Omental fat pad (tissue), 4 donors: Measurements from ENCODE around the gene SLC35E1. TPM values are rescaled to one million over a fixed set of nuclear protein-coding genes. Genes with fewer than 3 reads are reported as not detected.
A peak's percentile ranks its signal among the peaks of the same experiment; 100 is the strongest.

Experiments used
- ATAC-seq: fragments of 150-250 bp; one replicate; pipeline ENCODE4 v1.9.1; 2016; ENCODE audit warnings: mild to moderate bottlenecking, moderate library complexity; ENCODE audit not compliant: low FRiP score
- DNase-seq: peaks from one replicate; pipeline ENCODE4 v3.0.0-alpha.2; 2019; ENCODE audit warnings: low spot score
- total RNA-seq, 4 donors: library from RNA; depleted of rRNA; stranded (reverse); fragments of >200 nt; gene quantifications; one replicate each; pipeline ENCODE4 v1.1.0, GENCODE V29; 2016
- TF ChIP-seq, protein P1 (sequence below), 3 donors: fragments of 450-650 bp; IDR thresholded peaks; one replicate each; pipeline ENCODE4 v1.5.1; 2016 to 2017; ENCODE audit warnings: antibody characterized with exemption in 3 of 3, mild to moderate bottlenecking in 3 of 3, moderate library complexity in 2 of 3

Gene SLC35E1
- total RNA-seq, 4 donors from 2014 or later: 22.9 to 46.3 (median 36.1) TPM

DNA sequence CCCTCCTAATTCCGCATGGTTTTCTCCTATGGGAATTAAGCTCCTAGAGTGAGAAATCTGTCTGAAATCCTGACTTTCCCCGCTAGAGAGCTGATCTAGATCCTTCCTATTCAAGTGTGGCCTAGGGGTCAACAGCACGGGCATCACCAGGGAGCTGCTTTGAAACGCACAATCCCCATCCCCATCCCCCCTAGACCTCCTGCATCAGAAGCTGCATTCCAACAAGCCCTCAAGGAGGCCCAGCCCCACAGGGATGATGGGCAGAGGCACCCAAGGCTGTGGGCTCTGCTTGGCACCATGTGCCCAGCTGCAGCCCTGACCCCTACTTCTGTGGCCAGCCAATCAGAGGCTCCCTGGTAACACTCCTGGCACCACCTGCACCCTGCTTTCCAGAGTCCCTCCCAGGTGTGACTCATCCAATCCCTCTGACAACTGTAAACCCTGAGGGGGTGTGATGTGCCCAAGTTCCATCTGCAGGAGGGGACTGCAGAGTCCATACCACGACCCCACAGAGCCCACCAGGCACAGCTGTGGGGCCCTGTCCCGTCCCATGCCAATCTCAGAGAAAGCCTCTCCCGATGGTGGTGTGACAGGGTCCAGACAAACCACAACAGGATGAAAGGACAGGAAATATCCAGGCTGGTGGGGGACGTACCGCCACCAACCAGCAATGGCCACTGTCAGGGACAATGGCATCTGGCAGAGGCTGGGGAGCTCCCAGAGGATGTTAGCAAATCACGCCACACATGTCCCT, 19.8 kb upstream of the SLC35E1 start:
- DNase-seq (no peak), ATAC-seq (no peak)
- TF ChIP-seq, protein P1, sequence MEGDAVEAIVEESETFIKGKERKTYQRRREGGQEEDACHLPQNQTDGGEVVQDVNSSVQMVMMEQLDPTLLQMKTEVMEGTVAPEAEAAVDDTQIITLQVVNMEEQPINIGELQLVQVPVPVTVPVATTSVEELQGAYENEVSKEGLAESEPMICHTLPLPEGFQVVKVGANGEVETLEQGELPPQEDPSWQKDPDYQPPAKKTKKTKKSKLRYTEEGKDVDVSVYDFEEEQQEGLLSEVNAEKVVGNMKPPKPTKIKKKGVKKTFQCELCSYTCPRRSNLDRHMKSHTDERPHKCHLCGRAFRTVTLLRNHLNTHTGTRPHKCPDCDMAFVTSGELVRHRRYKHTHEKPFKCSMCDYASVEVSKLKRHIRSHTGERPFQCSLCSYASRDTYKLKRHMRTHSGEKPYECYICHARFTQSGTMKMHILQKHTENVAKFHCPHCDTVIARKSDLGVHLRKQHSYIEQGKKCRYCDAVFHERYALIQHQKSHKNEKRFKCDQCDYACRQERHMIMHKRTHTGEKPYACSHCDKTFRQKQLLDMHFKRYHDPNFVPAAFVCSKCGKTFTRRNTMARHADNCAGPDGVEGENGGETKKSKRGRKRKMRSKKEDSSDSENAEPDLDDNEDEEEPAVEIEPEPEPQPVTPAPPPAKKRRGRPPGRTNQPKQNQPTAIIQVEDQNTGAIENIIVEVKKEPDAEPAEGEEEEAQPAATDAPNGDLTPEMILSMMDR (IDR thresholded peaks at IDR 0.05): no peak

- TF ChIP-seq, protein P1 (IDR thresholded peaks at IDR 0.05): no peak
- no peak for ATAC-seq
These were observed 18.9 kb upstream of the SLC35E1 start for GRCh38 chr19:16590876-16591802.

GRCh38 chr19:16589917-16590316, 17.7 kb upstream of the SLC35E1 start:
- TF ChIP-seq, protein P1 (IDR thresholded peaks at IDR 0.05): no peak
- ATAC-seq (no peak), DNase-seq (no peak)

More at GRCh38 chr19:16590876-16591802, 18.9 kb upstream of the SLC35E1 start:
- no peak for DNase-seq

- TF ChIP-seq, protein P1 (IDR thresholded peaks at IDR 0.05): no peak
- DNase-seq: no peak
- no peak for ATAC-seq
These were observed 16.8 kb upstream of the SLC35E1 start for GRCh38 chr19:16588824-16589577.

DNA sequence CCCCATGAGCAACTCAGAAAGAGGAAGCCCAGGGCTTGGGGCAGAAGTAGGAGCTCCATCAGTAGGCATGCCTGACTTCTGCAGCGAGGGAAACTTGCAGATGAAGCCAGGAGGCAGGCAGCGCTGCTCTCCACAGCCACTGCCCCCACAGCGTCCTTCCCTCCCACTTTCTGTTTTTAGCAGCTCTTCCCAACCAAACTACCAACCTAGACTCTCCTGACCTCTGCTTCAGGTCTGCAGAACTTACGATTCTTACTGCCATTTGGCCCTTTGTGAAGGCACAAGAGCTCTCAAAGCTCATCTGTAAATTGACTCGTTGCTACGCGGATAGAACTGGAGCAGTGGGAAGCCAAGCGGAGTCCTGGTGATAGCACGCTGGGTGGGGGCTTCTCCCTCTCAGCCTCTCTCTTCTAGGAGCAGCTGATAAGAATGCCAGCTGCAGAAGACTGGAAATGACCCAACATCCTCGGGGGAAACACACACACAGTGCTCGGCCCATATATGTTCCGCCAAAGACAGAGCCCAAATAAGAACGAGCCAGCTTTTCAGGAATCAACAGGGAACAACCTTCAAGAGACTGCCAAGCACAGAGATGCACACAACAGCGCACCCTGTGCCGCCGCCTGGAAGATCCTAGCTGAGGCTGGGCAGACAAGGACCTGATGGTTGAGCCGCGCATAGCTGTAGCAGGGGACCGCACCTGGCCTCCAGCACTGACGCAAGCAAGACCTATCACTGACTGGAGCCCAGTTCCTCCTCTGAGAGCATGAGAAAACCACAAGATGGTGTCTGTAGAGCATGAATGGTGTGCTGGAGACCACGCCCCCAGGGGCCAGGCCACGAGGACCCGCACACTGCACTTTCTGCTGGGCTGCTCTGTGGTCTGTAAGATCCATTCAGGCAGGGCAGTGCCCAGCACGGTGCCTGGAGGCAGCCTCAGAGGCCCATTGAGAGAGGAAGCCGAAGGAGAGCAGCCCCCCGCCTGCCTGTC, 15.9 kb upstream of the SLC35E1 start:
- ATAC-seq (peak; percentile 16), DNase-seq (no peak)
- TF ChIP-seq, protein P1 (IDR thresholded peaks at IDR 0.05): no peak
